ENCODE results near the gene C10orf143.

GRCh38 chr10:130025326-130025725 is 85.3 kb downstream of the C10orf143 start:
- TF ChIP-seq CTCF (IDR thresholded peaks at IDR 0.05) (no peak), POLR2A (IDR thresholded peaks at IDR 0.05) (no peak), EP300 (IDR thresholded peaks at IDR 0.05) (no peak)

All from stomach (tissue), 4 donors.